ENCODE measurements around the gene WHRN. TPM values are rescaled to one million over a fixed set of nuclear protein-coding genes. Genes with fewer than 3 reads are reported as not detected.

WHRN gene
- total and polyA plus RNA-seq, 2 of the 8 experiments (the other 6 are each of a cell fraction or from before 2014, with no cell fraction given) = 4.4 to 7.7 TPM

DNA sequence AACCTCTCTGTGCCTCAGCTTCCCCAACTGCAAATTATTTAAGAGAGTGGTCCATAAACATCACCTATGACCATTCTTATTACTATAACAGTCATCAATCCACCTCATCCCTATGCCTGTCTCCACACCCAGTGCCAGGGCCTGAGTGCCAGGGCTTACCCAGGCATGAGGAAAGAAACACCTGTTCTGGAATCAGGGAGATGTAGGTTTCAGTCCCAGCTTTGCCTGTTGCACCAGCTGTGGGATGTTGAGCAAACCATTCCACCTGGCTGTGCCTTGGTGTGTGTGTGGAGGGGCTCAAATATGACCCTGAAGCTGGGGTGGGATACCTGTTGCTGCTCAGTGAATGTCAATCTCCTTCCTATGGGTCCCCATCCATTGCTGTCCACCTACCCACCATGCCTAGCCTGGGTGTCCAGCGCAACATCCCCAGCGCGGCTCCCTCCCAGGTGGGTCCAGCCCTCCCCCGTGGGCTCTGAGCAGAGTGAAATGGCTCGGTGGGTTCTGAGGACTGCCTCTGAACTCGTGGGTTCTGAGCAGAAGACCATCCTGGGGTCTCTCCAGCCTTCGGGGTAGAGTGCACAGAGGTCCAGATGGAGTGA is 133.8 kb downstream of the WHRN start:
- Histone ChIP-seq H2BK20ac (ENCODE audit: low read length) (peak overlapping the region; percentile 97), H3K27me3 (replicated peaks in 1 of 4; ENCODE audit: control insufficient read depth in 3 of 4, extremely low read depth in 1 of 4, insufficient read depth in 3 of 4, low read length in 3 of 4) (no peaks in the 10 kb centered on the region), H2AFZ (ENCODE audit: low read length) (no peak overlapping the region), H2BK120ac (replicated peaks; ENCODE audit: low read depth, low read length) (peak overlapping the region; percentile 99), H3K56ac (replicated peaks; ENCODE audit: insufficient read length, low read depth, low read length) (no peak overlapping the region), H3K4me3 (ENCODE audit: extremely low read depth in 1 of 4, insufficient read depth in 2 of 4, low read depth in 3 of 4, low read length in 4 of 4) (no peak overlapping the region), H3K18ac (ENCODE audit: extremely low read depth, low read length) (peak overlapping the region; percentile 97), H3K23me2 (ENCODE audit: low read depth, low read length) (peaks cover 11% of the 10 kb centered on the region; the same call in 1 of the 2 replicates), H3K36me3 (ENCODE audit: control insufficient read depth in 2 of 4, insufficient read depth in 4 of 4, low read length in 3 of 4) (peaks cover 0 to 26% (median 12%) of the 10 kb centered on the region in 4 experiments; a peak in 4 of 8 replicates), H3K23ac (ENCODE audit: insufficient read length) (no peak overlapping the region), H3K79me1 (ENCODE audit: low read depth, low read length) (no peaks in the 10 kb centered on the region), H2BK5ac (ENCODE audit: low read depth, low read length) (peak overlapping the region; percentile 99; the same call in 1 of the 2 replicates), H4K8ac (ENCODE audit: extremely low read depth, insufficient read depth, low read length) (no peak overlapping the region), H3K4me1 (replicated peaks in 1 of 4; ENCODE audit: control insufficient read depth in 3 of 4, insufficient read depth in 4 of 4, low read length in 3 of 4) (peaks cover 7 to 30% (median 22%) of the 10 kb centered on the region in 4 experiments), H4K91ac (replicated peaks; ENCODE audit: insufficient read length, low read length) (peak overlapping the region; percentile 87), H2AK5ac (ENCODE audit: low read depth, low read length) (peak overlapping the region; percentile 96; the same call in 1 of the 2 replicates), H4K20me1 (replicated peaks in 1 of 2; ENCODE audit: control insufficient read depth in 1 of 2, insufficient read depth in 2 of 2, low read length in 2 of 2) (peaks cover 0 to 2% of the 10 kb centered on the region in 2 experiments), H3K9me3 (ENCODE audit: insufficient read depth in 2 of 2, low read depth in 1 of 2, low read length in 1 of 2) (no peaks in the 10 kb centered on the region), H3K9ac (replicated peaks in 1 of 4; ENCODE audit: extremely low read depth in 1 of 4, low read depth in 3 of 4, low read length in 3 of 4) (no peak overlapping the region), H3K27ac (ENCODE audit: low read depth, low read length) (no peak overlapping the region; the same call in 1 of the 2 replicates), H3K14ac (ENCODE audit: insufficient read length) (no peak overlapping the region), H3K4ac (replicated peaks; ENCODE audit: insufficient read length, low read depth, low read length) (peak overlapping the region; percentile 87), H3K79me2 (ENCODE audit: control insufficient read depth in 1 of 2, insufficient read depth in 2 of 2, low read length in 2 of 2) (no peaks in the 10 kb centered on the region), H2BK12ac (ENCODE audit: low read depth, low read length) (peak overlapping the region; percentile 97; the same call in 1 of the 2 replicates), H3K4me2 (ENCODE audit: insufficient read depth in 1 of 2, low read depth in 2 of 2, low read length in 2 of 2) (peak overlapping the region in 1 of 2 experiments; percentile 47; a peak in 2 of 4 replicates), H2BK15ac (ENCODE audit: low read length) (peak overlapping the region; percentile 96), H4K5ac (ENCODE audit: insufficient read length, low read depth, low read length) (peak overlapping the region; percentile 72)
- CTCF ChIA-PET (ENCODE audit: partially characterized antibody) = interaction anchor here (0.6 to 1.3 kb wide), 2 partner anchors 19 to 34 kb away, joined by 3 to 4 read pairs; no protein-coding TSS in a partner anchor
- no peak for DNase-seq (ENCODE audit: low read depth in 1 of 2, low spot score in 2 of 2)
- WGBS, 2 experiments (ENCODE audit: extremely low coverage in 1 of 2, insufficient coverage in 1 of 2, insufficient read length in 1 of 2, insufficient replicate concordance in 2 of 2, low coverage in 1 of 2, low lambda C conversion rate in 2 of 2, missing lambda C conversion rate in 1 of 2) = 84% methylated on average over 7 of the region's 7 CpGs; no CpG with 5 or more reads in 1 of the 2 experiments
- FAIRE-seq = no peak
- no peak for TF ChIP-seq SRF (IDR thresholded peaks at IDR 0.05; ENCODE audit: low read depth, low read length)
- no peak for TF ChIP-seq TAF1 (IDR thresholded peaks at IDR 0.05; ENCODE audit: low read depth, low read length)
- TF ChIP-seq JUND (IDR thresholded peaks at IDR 0.05; ENCODE audit: low read length) = no peak
- TF ChIP-seq ZNF274 (IDR thresholded peaks at IDR 0.05; ENCODE audit: borderline replicate concordance, extremely low read depth, low read length) = no peak
- TF ChIP-seq RBBP5 (IDR thresholded peaks at IDR 0.05; ENCODE audit: borderline replicate concordance, low read depth, low read length) = no peak
- no peak for TF ChIP-seq ASH2L (IDR thresholded peaks at IDR 0.05; ENCODE audit: low read length)
- TF ChIP-seq POU5F1 (IDR thresholded peaks at IDR 0.05; ENCODE audit: low read depth, low read length) = no peak
- TF ChIP-seq YY1 (IDR thresholded peaks at IDR 0.05; ENCODE audit: low read depth, low read length) = no peak
- no peak for TF ChIP-seq RAD21 (IDR thresholded peaks at IDR 0.05 in 1 of 2, conservative IDR thresholded peaks at IDR 0.05 in 1 of 2; ENCODE audit: low read depth in 2 of 2, low read length in 2 of 2)
- TF ChIP-seq TBP (IDR thresholded peaks at IDR 0.05; ENCODE audit: low read depth, low read length) = no peak
- no peak for TF ChIP-seq CBX8 (IDR thresholded peaks at IDR 0.05; ENCODE audit: borderline replicate concordance, low read depth, low read length)
- POLR2A ChIA-PET (ENCODE audit: partially characterized antibody) = interaction anchor here (1.0 to 5.9 kb wide), 4 partner anchors 11 to 26 kb away, joined by 3 to 67 read pairs (median 10); partner anchors contain the start of gene AKNA

Measured in H1 (cell line).